22Rv1 (cell line): Measurements from ENCODE around the gene SLC13A4.

Experiments used
- H3K27ac ChIP-seq: fragments of 450-650 bp; 2 replicates; pipeline ENCODE4 v1.5.1; 2017
- CTCF ChIP-seq: fragments of 450-650 bp; IDR thresholded peaks from 2 replicates; pipeline ENCODE4 v1.5.1; 2017; ENCODE audit warnings: mild to moderate bottlenecking
- ZFX ChIP-seq: fragments of 450-650 bp; IDR thresholded peaks from 2 replicates; pipeline ENCODE4 v1.6.1; 2017; ENCODE audit warnings: antibody characterized with exemption, borderline replicate concordance

Gene SLC13A4

GRCh38 chr7:135718219-135718618, 9.8 kb downstream of the SLC13A4 start:
- TF ChIP-seq ZFX (no peak), CTCF (no peak)
- no peak overlapping the region for H3K27ac ChIP-seq

- TF ChIP-seq CTCF = no peak
- no peak for TF ChIP-seq ZFX
- no peak overlapping the region for H3K27ac ChIP-seq
These were observed 10.3 kb downstream of the SLC13A4 start for GRCh38 chr7:135717693-135718092.

GRCh38 chr7:135716677-135717238, 11.2 kb downstream of the SLC13A4 start:
- TF ChIP-seq ZFX (no peak), CTCF (no peak)
- H3K27ac ChIP-seq = no peak overlapping the region

- no peak overlapping the region for H3K27ac ChIP-seq
- TF ChIP-seq ZFX = no peak
- no peak for TF ChIP-seq CTCF
These were observed 12.3 kb downstream of the SLC13A4 start for GRCh38 chr7:135715673-135716072.

- no peak overlapping the region for H3K27ac ChIP-seq
- no peak for TF ChIP-seq CTCF
- no peak for TF ChIP-seq ZFX
These were observed 12.9 kb downstream of the SLC13A4 start for GRCh38 chr7:135715055-135715522.

GRCh38 chr7:135714534-135715009, 13.4 kb downstream of the SLC13A4 start:
- no peak overlapping the region for H3K27ac ChIP-seq
- TF ChIP-seq CTCF (no peak), ZFX (no peak)

- TF ChIP-seq CTCF (no peak), ZFX (no peak)
- H3K27ac ChIP-seq = no peak overlapping the region
These were observed 14.0 kb downstream of the SLC13A4 start for GRCh38 chr7:135713836-135714470.
